ENCODE data around the gene GRM6. TPM values are rescaled to one million over a fixed set of nuclear protein-coding genes. Genes with fewer than 3 reads are reported as not detected.

The GRM6 gene
- polyA plus RNA-seq, 1 donor (not counting 4 experiments of a cell fraction or from before 2014, with no cell fraction given): not detected

DNA sequence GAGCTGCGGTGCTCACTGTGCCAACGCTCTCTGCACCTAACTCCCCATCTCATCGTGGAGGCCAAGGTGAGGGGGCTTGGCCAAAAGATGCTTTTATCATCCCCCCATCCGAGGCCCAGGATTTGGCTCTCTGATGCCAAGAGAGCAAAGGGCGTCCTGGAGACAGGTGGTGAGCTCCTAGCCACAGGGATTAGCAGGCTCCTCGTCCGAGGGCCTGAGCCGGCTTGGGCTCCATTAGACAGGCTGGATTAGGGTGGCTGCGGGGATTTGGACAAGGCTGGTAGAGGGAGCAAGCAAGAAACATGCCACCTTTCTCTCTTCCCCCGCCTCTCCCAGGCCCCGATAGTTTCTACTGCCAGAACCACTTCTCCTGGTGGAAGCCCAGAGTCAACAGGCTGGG, 1.0 kb upstream of the GRM6 start:
- TF ChIP-seq, protein P1, sequence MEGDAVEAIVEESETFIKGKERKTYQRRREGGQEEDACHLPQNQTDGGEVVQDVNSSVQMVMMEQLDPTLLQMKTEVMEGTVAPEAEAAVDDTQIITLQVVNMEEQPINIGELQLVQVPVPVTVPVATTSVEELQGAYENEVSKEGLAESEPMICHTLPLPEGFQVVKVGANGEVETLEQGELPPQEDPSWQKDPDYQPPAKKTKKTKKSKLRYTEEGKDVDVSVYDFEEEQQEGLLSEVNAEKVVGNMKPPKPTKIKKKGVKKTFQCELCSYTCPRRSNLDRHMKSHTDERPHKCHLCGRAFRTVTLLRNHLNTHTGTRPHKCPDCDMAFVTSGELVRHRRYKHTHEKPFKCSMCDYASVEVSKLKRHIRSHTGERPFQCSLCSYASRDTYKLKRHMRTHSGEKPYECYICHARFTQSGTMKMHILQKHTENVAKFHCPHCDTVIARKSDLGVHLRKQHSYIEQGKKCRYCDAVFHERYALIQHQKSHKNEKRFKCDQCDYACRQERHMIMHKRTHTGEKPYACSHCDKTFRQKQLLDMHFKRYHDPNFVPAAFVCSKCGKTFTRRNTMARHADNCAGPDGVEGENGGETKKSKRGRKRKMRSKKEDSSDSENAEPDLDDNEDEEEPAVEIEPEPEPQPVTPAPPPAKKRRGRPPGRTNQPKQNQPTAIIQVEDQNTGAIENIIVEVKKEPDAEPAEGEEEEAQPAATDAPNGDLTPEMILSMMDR (optimal IDR thresholded peaks at IDR 0.05 in 1 of 3, IDR thresholded peaks at IDR 0.05 in 1 of 3, conservative IDR thresholded peaks at IDR 0.05 in 1 of 3; ENCODE audit: extremely low read depth in 1 of 3, insufficient read depth in 2 of 3, low read length in 3 of 3): no peak
- TF ChIP-seq EZH2 (IDR thresholded peaks at IDR 0.05; ENCODE audit: low read length): no peak
- Histone ChIP-seq H3K4me3 (ENCODE audit: control insufficient read depth in 2 of 3, extremely low read depth in 1 of 3, insufficient read depth in 2 of 3, low read depth in 1 of 3, low read length in 3 of 3) (no peak overlapping the region), H3K4me1 (ENCODE audit: control insufficient read depth, extremely low read depth, insufficient read depth, low read length) (no peaks in the 10 kb centered on the region), H3K4me2 (ENCODE audit: control insufficient read depth, extremely low read depth, insufficient read depth, low read depth, low read length) (no peak overlapping the region), H3K9me1 (ENCODE audit: control insufficient read depth, extremely low read depth, insufficient read depth, low read length) (no peaks in the 10 kb centered on the region), H2AFZ (ENCODE audit: control insufficient read depth, low read length) (no peak overlapping the region), H3K27me3 (ENCODE audit: control insufficient read depth, extremely low read depth, insufficient read depth, low read length) (peaks cover 14% of the 10 kb centered on the region), H3K79me2 (ENCODE audit: control insufficient read depth, insufficient read depth, low read length) (no peaks in the 10 kb centered on the region), H3K9me3 (ENCODE audit: control insufficient read depth, low read depth, low read length) (peaks cover 5% of the 10 kb centered on the region), H4K20me1 (ENCODE audit: control insufficient read depth, extremely low read depth, insufficient read depth, low read length) (no peaks in the 10 kb centered on the region), H3K27ac (ENCODE audit: control insufficient read depth, insufficient read depth, low read length) (no peak overlapping the region), H3K9ac (ENCODE audit: control insufficient read depth, extremely low read depth, insufficient read depth, low read length) (no peak overlapping the region), H3K36me3 (ENCODE audit: control insufficient read depth in 2 of 2, extremely low read depth in 1 of 2, insufficient read depth in 2 of 2, low read length in 2 of 2) (no peaks in the 10 kb centered on the region)
- DNase-seq (ENCODE audit: low read depth, low spot score): no peak
- FAIRE-seq: no peak
- dilution Hi-C loops (cut with MboI; ENCODE audit: extremely low pct_ligation_motif_present, low sequenced_read_pairs): no loop called here

DNA sequence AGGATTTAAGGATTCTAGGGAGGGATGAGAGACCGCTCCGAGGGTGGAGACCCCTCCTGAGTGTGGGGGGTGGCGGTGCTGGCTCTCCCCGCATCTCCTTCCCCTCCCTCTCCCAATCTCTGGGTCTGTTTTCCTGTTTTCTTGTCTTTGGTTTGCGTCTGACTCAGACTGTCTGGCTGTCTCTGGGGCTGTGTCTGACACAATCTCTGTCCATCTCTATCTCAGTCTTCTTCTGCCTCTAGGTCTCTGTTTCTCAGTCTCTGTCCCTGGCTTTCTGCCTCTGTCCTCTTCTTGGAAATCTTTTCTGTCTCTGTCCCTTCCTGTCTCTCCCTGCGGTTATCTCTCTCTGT, 196 bp upstream of the GRM6 start:
- H3K4me1 ChIP-seq (ENCODE audit: control insufficient read depth, extremely low read depth, insufficient read depth, low read length): no peaks in the 10 kb centered on the region
- no peak for FAIRE-seq
- peaks cover 14% of the 10 kb centered on the region for H3K27me3 ChIP-seq (ENCODE audit: control insufficient read depth, extremely low read depth, insufficient read depth, low read length)
- no peaks in the 10 kb centered on the region for H3K79me2 ChIP-seq (ENCODE audit: control insufficient read depth, insufficient read depth, low read length)
- dilution Hi-C loops (cut with MboI; ENCODE audit: extremely low pct_ligation_motif_present, low sequenced_read_pairs): no loop called here
- H3K9ac ChIP-seq (ENCODE audit: control insufficient read depth, extremely low read depth, insufficient read depth, low read length): no peak overlapping the region
- H4K20me1 ChIP-seq (ENCODE audit: control insufficient read depth, extremely low read depth, insufficient read depth, low read length): no peaks in the 10 kb centered on the region
- peaks cover 9% of the 10 kb centered on the region for H3K9me3 ChIP-seq (ENCODE audit: control insufficient read depth, low read depth, low read length)
- H3K4me3 ChIP-seq (ENCODE audit: control insufficient read depth in 2 of 3, extremely low read depth in 1 of 3, insufficient read depth in 2 of 3, low read depth in 1 of 3, low read length in 3 of 3): no peak overlapping the region
- no peaks in the 10 kb centered on the region for H3K9me1 ChIP-seq (ENCODE audit: control insufficient read depth, extremely low read depth, insufficient read depth, low read length)
- TF ChIP-seq, protein P1 (optimal IDR thresholded peaks at IDR 0.05 in 1 of 3, IDR thresholded peaks at IDR 0.05 in 1 of 3, conservative IDR thresholded peaks at IDR 0.05 in 1 of 3; ENCODE audit: extremely low read depth in 1 of 3, insufficient read depth in 2 of 3, low read length in 3 of 3): no peak
- no peak for TF ChIP-seq EZH2 (IDR thresholded peaks at IDR 0.05; ENCODE audit: low read length)
- no peak overlapping the region for H3K27ac ChIP-seq (ENCODE audit: control insufficient read depth, insufficient read depth, low read length)
- no peak overlapping the region for H2AFZ ChIP-seq (ENCODE audit: control insufficient read depth, low read length)
- no peak for DNase-seq (ENCODE audit: low read depth, low spot score)
- no peaks in the 10 kb centered on the region for H3K36me3 ChIP-seq (ENCODE audit: control insufficient read depth in 2 of 2, extremely low read depth in 1 of 2, insufficient read depth in 2 of 2, low read length in 2 of 2)
- no peak overlapping the region for H3K4me2 ChIP-seq (ENCODE audit: control insufficient read depth, extremely low read depth, insufficient read depth, low read depth, low read length)
